GM19463 (cell line): ENCODE data around the gene DPYSL3.
A peak's percentile ranks its signal among the peaks of the same experiment; 100 is the strongest.
"Not testable (repeated sequence)": the region's sequence is repeated elsewhere in the genome, so short reads cannot be mapped to it uniquely, and the experiment has no call there.

Experiments
- ATAC-seq: cut with Tn5 transposase; IDR thresholded peaks from one replicate; pipeline ENCODE4 v1.9.1; 2021; ENCODE audit warnings: mild to moderate bottlenecking, moderate library complexity; ENCODE audit not compliant: unreplicated experiment

DPYSL3 gene

GRCh38 chr5:147509710-147510651 lies at the start of gene DPYSL3:
DPYSL3 (minus strand) TSS chr5:147510068; CDS start chr5:147509858, 210 bp downstream.
- ATAC-seq: no peak

GRCh38 chr5:147558826-147559225 lies 49.0 kb upstream of the DPYSL3 start:
- peak; percentile 77 for ATAC-seq

- no peak for ATAC-seq
Observed at GRCh38 chr5:147557876-147558745, 48.2 kb upstream of the DPYSL3 start.

GRCh38 chr5:147555176-147555575 lies 45.3 kb upstream of the DPYSL3 start:
- ATAC-seq: no peak

GRCh38 chr5:147554261-147554817 lies 44.5 kb upstream of the DPYSL3 start:
- no peak for ATAC-seq

GRCh38 chr5:147553817-147554216 lies 43.9 kb upstream of the DPYSL3 start:
- ATAC-seq: not testable (repeated sequence)

- no peak for ATAC-seq
Observed at GRCh38 chr5:147552897-147553296, 43.0 kb upstream of the DPYSL3 start.

- no peak for ATAC-seq
Observed at GRCh38 chr5:147551677-147552076, 41.8 kb upstream of the DPYSL3 start.

- no peak for ATAC-seq
Observed at GRCh38 chr5:147547730-147548129, 37.9 kb upstream of the DPYSL3 start.

GRCh38 chr5:147544556-147544955 lies 34.7 kb upstream of the DPYSL3 start:
- no peak for ATAC-seq

GRCh38 chr5:147539053-147539452 lies 29.2 kb upstream of the DPYSL3 start:
- no peak for ATAC-seq

GRCh38 chr5:147538236-147538635 lies 28.4 kb upstream of the DPYSL3 start:
- ATAC-seq: no peak

GRCh38 chr5:147534172-147534951 lies 24.5 kb upstream of the DPYSL3 start:
- no peak for ATAC-seq

GRCh38 chr5:147532156-147532555 lies 22.3 kb upstream of the DPYSL3 start:
- ATAC-seq: no peak

GRCh38 chr5:147530530-147531389 lies 20.9 kb upstream of the DPYSL3 start:
- no peak for ATAC-seq

GRCh38 chr5:147523069-147523468 lies 13.2 kb upstream of the DPYSL3 start:
- ATAC-seq: no peak

GRCh38 chr5:147522435-147522834 lies 12.6 kb upstream of the DPYSL3 start:
- ATAC-seq: no peak

- ATAC-seq: no peak
Observed at GRCh38 chr5:147520450-147520849, 10.6 kb upstream of the DPYSL3 start.

- no peak for ATAC-seq
Observed at GRCh38 chr5:147519380-147519779, 9.5 kb upstream of the DPYSL3 start.

GRCh38 chr5:147517383-147517782 lies 7.5 kb upstream of the DPYSL3 start:
- ATAC-seq: no peak
